ENCODE results near the gene GPR18. TPM values are rescaled to one million over a fixed set of nuclear protein-coding genes. Genes with fewer than 3 reads are reported as not detected.

GPR18 gene
- total RNA-seq, 1 experiment from 2014 or later = not detected

DNA sequence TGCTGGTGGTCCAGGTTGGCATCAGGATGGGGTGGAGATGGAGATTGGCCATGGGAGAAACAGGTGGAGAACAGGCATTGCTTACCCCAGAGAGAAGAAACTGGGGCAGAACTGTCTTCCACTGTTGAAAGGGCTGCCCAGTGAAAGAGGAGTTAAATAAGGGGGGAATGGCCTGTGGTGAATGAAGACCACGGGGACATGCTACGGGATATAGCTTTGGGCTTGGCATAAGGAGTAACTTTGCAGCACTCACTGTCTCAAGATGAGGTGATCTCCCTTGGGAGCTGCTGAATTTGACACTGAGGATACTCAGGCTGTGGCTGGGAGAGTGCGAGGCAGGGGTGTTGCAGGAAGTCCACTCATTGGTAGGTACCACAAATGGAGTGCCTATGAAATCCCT lies 10.6 kb upstream of the GPR18 start:
- no peaks in the 10 kb centered on the region for H3K36me3 ChIP-seq (ENCODE audit: insufficient read depth, low read length, poor library complexity, severe bottlenecking)
- intact Hi-C loops (cut with micrococcal nuclease; ENCODE audit: unreplicated experiment) = loop anchor here (1.0 to 10.0 kb wide), 2 partner anchors 168 to 424 kb away; no protein-coding TSS in a partner anchor
- TF ChIP-seq EZH2 (IDR thresholded peaks at IDR 0.05; ENCODE audit: borderline replicate concordance, low read depth, low read length, poor library complexity, severe bottlenecking) = no peak
- TF ChIP-seq, protein P1, sequence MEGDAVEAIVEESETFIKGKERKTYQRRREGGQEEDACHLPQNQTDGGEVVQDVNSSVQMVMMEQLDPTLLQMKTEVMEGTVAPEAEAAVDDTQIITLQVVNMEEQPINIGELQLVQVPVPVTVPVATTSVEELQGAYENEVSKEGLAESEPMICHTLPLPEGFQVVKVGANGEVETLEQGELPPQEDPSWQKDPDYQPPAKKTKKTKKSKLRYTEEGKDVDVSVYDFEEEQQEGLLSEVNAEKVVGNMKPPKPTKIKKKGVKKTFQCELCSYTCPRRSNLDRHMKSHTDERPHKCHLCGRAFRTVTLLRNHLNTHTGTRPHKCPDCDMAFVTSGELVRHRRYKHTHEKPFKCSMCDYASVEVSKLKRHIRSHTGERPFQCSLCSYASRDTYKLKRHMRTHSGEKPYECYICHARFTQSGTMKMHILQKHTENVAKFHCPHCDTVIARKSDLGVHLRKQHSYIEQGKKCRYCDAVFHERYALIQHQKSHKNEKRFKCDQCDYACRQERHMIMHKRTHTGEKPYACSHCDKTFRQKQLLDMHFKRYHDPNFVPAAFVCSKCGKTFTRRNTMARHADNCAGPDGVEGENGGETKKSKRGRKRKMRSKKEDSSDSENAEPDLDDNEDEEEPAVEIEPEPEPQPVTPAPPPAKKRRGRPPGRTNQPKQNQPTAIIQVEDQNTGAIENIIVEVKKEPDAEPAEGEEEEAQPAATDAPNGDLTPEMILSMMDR (conservative IDR thresholded peaks at IDR 0.05; ENCODE audit: low read depth, low read length) = no peak
- no peaks in the 10 kb centered on the region for H3K27me3 ChIP-seq (replicated peaks; ENCODE audit: insufficient read depth, low read depth, low read length, poor library complexity)
- CTCF ChIA-PET = interaction anchor here (0.5 to 2.6 kb wide), 2 partner anchors 24 to 167 kb away, joined by 3 to 21 read pairs; no protein-coding TSS in a partner anchor
- DNase-seq (ENCODE audit: low spot score) = no peak
- H3K9me3 ChIP-seq (ENCODE audit: low read depth, low read length, poor library complexity, severe bottlenecking) = no peaks in the 10 kb centered on the region
- no peaks in the 10 kb centered on the region for H3K4me1 ChIP-seq (ENCODE audit: insufficient read depth, low read length, poor library complexity, severe bottlenecking)
- no peak overlapping the region for H3K27ac ChIP-seq (ENCODE audit: low read depth, low read length, poor library complexity, severe bottlenecking)
- POLR2A ChIA-PET (ENCODE audit: low non-redundant PET) = no interaction called here
- no TSS peak for BruUV-seq (replicated peaks)
- no peak overlapping the region for H3K4me3 ChIP-seq (ENCODE audit: low read depth, low read length, poor library complexity, severe bottlenecking)

DNA sequence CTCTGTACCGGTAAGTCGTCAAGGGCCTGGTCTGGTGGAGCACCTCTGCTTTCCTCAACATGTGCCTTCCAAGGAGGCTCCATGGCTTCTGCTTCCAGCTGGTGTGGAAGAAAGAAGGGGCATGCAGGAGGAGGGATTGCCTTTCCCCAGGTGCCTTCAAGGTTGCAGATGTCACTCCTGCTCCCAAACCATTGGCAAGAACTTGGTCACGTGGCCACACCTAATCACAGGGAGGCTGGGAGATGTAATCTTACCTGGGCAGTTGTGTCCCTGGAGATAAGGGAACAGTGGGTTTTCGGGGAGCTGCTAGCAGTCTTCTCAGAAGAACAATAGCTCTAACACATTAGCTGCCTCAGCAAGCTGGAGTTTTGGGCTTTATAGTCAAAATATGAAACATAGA lies 9.7 kb upstream of the GPR18 start:
- Histone ChIP-seq H3K4me1 (ENCODE audit: insufficient read depth, low read length, poor library complexity, severe bottlenecking) (no peaks in the 10 kb centered on the region), H3K27ac (ENCODE audit: low read depth, low read length, poor library complexity, severe bottlenecking) (no peak overlapping the region), H3K36me3 (ENCODE audit: insufficient read depth, low read length, poor library complexity, severe bottlenecking) (no peaks in the 10 kb centered on the region), H3K4me3 (ENCODE audit: low read depth, low read length, poor library complexity, severe bottlenecking) (no peak overlapping the region), H3K9me3 (ENCODE audit: low read depth, low read length, poor library complexity, severe bottlenecking) (no peaks in the 10 kb centered on the region), H3K27me3 (replicated peaks; ENCODE audit: insufficient read depth, low read depth, low read length, poor library complexity) (no peaks in the 10 kb centered on the region)
- no peak for DNase-seq (ENCODE audit: low spot score)
- ChIA-PET CTCF (no interaction called here), POLR2A (ENCODE audit: low non-redundant PET) (no interaction called here)
- intact Hi-C loops (cut with micrococcal nuclease; ENCODE audit: unreplicated experiment) = loop anchor here (10.0 kb wide), 1 partner anchor 423 kb away; no protein-coding TSS in a partner anchor
- no TSS peak for BruUV-seq (replicated peaks)
- TF ChIP-seq EZH2 (IDR thresholded peaks at IDR 0.05; ENCODE audit: borderline replicate concordance, low read depth, low read length, poor library complexity, severe bottlenecking) = no peak
- TF ChIP-seq, protein P1 (conservative IDR thresholded peaks at IDR 0.05; ENCODE audit: low read depth, low read length) = no peak

GRCh38 chr13:99266827-99267226 lies 8.6 kb upstream of the GPR18 start:
- H3K4me3 ChIP-seq (ENCODE audit: low read depth, low read length, poor library complexity, severe bottlenecking) = no peak overlapping the region
- no peaks in the 10 kb centered on the region for H3K4me1 ChIP-seq (ENCODE audit: insufficient read depth, low read length, poor library complexity, severe bottlenecking)
- no peak for DNase-seq (ENCODE audit: low spot score)
- H3K27ac ChIP-seq (ENCODE audit: low read depth, low read length, poor library complexity, severe bottlenecking) = no peak overlapping the region
- POLR2A ChIA-PET (ENCODE audit: low non-redundant PET) = no interaction called here
- H3K36me3 ChIP-seq (ENCODE audit: insufficient read depth, low read length, poor library complexity, severe bottlenecking) = no peaks in the 10 kb centered on the region
- BruUV-seq (replicated peaks) = no TSS peak
- no peaks in the 10 kb centered on the region for H3K9me3 ChIP-seq (ENCODE audit: low read depth, low read length, poor library complexity, severe bottlenecking)
- intact Hi-C loops (cut with micrococcal nuclease; ENCODE audit: unreplicated experiment) = loop anchor here (10.0 kb wide), 1 partner anchor 422 kb away; no protein-coding TSS in a partner anchor
- no peaks in the 10 kb centered on the region for H3K27me3 ChIP-seq (replicated peaks; ENCODE audit: insufficient read depth, low read depth, low read length, poor library complexity)
- TF ChIP-seq EZH2 (IDR thresholded peaks at IDR 0.05; ENCODE audit: borderline replicate concordance, low read depth, low read length, poor library complexity, severe bottlenecking) = no peak
- TF ChIP-seq, protein P1 (conservative IDR thresholded peaks at IDR 0.05; ENCODE audit: low read depth, low read length) = no peak
- CTCF ChIA-PET = no interaction called here
